ENCODE results near the gene DDI1. TPM values are rescaled to one million over a fixed set of nuclear protein-coding genes. Genes with fewer than 3 reads are reported as not detected.

Gene DDI1
- total RNA-seq, 1 experiment from 2014 or later: not detected

DNA sequence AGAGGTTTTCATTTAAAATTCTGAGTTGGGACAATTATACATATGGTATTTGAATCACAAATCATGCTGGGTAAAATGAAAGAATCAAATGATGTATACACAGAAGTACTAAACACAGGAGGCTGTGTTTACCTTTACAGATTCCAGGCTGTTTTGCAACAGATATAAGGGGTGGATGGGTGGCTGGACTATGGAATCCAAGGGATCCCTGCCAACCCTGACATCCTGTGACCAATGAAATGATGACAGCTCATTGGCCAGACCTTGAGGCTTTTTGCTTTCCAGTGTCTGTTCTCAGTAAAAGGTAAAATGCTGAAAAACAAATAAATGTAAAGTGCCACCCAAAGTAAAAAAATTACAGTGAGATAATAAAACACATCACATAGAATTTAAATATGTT lies 3.3 kb upstream of the DDI1 start:
- ChIA-PET RAD21 (ENCODE audit: low non-redundant PET in 1 of 2, low total read pairs in 2 of 2, uncharacterized antibody in 2 of 2, unreplicated experiment in 2 of 2) (no interaction called here), CTCF (no interaction called here)
- no peaks in the 10 kb centered on the region for H3K4me1 ChIP-seq (ENCODE audit: control insufficient read depth in 1 of 2, insufficient read depth in 2 of 2, low read length in 2 of 2)

More for the DNA sequence above, 3.3 kb upstream of the DDI1 start:
- Histone ChIP-seq H3K9ac (ENCODE audit: low read length) (no peak overlapping the region), H3K27ac (ENCODE audit: low read depth, low read length) (no peak overlapping the region), H4K20me1 (ENCODE audit: insufficient read depth) (no peaks in the 10 kb centered on the region), H3K9me2 (ENCODE audit: insufficient read depth) (no peaks in the 10 kb centered on the region), H3K79me2 (ENCODE audit: insufficient read depth, low read length) (no peaks in the 10 kb centered on the region), H3K9me3 (ENCODE audit: control insufficient read depth in 1 of 2, insufficient read depth in 1 of 2, low read depth in 1 of 2, low read length in 2 of 2) (no peaks in the 10 kb centered on the region), H3K4me3 (replicated peaks in 1 of 2; ENCODE audit: low read depth in 1 of 2, low read length in 2 of 2) (no peak overlapping the region), H3K36me3 (ENCODE audit: control insufficient read depth in 1 of 2, insufficient read depth in 2 of 2, low read length in 2 of 2) (no peaks in the 10 kb centered on the region), H3K27me3 (ENCODE audit: insufficient read depth, low read length) (no peaks in the 10 kb centered on the region), H3K4me2 (ENCODE audit: low read length) (no peak overlapping the region), H2AFZ (ENCODE audit: low read depth, low read length, poor library complexity, severe bottlenecking) (no peak overlapping the region)
- TF ChIP-seq, protein P1, sequence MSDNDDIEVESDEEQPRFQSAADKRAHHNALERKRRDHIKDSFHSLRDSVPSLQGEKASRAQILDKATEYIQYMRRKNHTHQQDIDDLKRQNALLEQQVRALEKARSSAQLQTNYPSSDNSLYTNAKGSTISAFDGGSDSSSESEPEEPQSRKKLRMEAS (IDR thresholded peaks at IDR 0.05): no peak
- TF ChIP-seq, protein P2, sequence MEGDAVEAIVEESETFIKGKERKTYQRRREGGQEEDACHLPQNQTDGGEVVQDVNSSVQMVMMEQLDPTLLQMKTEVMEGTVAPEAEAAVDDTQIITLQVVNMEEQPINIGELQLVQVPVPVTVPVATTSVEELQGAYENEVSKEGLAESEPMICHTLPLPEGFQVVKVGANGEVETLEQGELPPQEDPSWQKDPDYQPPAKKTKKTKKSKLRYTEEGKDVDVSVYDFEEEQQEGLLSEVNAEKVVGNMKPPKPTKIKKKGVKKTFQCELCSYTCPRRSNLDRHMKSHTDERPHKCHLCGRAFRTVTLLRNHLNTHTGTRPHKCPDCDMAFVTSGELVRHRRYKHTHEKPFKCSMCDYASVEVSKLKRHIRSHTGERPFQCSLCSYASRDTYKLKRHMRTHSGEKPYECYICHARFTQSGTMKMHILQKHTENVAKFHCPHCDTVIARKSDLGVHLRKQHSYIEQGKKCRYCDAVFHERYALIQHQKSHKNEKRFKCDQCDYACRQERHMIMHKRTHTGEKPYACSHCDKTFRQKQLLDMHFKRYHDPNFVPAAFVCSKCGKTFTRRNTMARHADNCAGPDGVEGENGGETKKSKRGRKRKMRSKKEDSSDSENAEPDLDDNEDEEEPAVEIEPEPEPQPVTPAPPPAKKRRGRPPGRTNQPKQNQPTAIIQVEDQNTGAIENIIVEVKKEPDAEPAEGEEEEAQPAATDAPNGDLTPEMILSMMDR (IDR thresholded peaks at IDR 0.05 in 2 of 3, conservative IDR thresholded peaks at IDR 0.05 in 1 of 3; ENCODE audit: borderline replicate concordance in 1 of 3, insufficient read depth in 1 of 3, low read depth in 2 of 3, low read length in 2 of 3): no peak
- no peak for TF ChIP-seq CEBPB (IDR thresholded peaks at IDR 0.05; ENCODE audit: low read depth)
- no peak for TF ChIP-seq EZH2phosphoT487 (IDR thresholded peaks at IDR 0.05; ENCODE audit: borderline replicate concordance)
- no peak for TF ChIP-seq TCF7L2 (IDR thresholded peaks at IDR 0.05; ENCODE audit: borderline replicate concordance, extremely low read depth, insufficient read depth, insufficient read length)
- TF ChIP-seq ATF3 (IDR thresholded peaks at IDR 0.05): no peak
- no peak for TF ChIP-seq EGR1 (IDR thresholded peaks at IDR 0.05; ENCODE audit: low read depth)
- no peak for TF ChIP-seq SIN3A (IDR thresholded peaks at IDR 0.05; ENCODE audit: low read depth)
- no peak for TF ChIP-seq YY1 (IDR thresholded peaks at IDR 0.05; ENCODE audit: extremely low read depth, insufficient replicate concordance, low read depth, low read length)
- TF ChIP-seq SP1 (IDR thresholded peaks at IDR 0.05; ENCODE audit: low read depth): no peak
- TF ChIP-seq POLR2AphosphoS5 (IDR thresholded peaks at IDR 0.05; ENCODE audit: low read depth, low read length): no peak
- no peak for TF ChIP-seq EZH2 (IDR thresholded peaks at IDR 0.05)
- TF ChIP-seq ELF1 (IDR thresholded peaks at IDR 0.05; ENCODE audit: borderline replicate concordance, low read depth): no peak
- no peak for TF ChIP-seq RAD21 (IDR thresholded peaks at IDR 0.05; ENCODE audit: low read depth)
- TF ChIP-seq FOSL1 (IDR thresholded peaks at IDR 0.05; ENCODE audit: low read depth): no peak
- TF ChIP-seq ZFX (IDR thresholded peaks at IDR 0.05): no peak
- POLR2A ChIA-PET: no interaction called here
- ATAC-seq (no peak), DNase-seq (ENCODE audit: low read depth, low spot score) (no peak)
- intact Hi-C loops (cut with micrococcal nuclease): no loop called here
- BruUV-seq (replicated peaks): no TSS peak

Measured in HCT116 (cell line).